ENCODE results near the gene TSKU.

TSKU gene

GRCh38 chr11:76841923-76842452 is 58.8 kb downstream of the TSKU start:
- Histone ChIP-seq H3K4me2 (ENCODE audit: insufficient read depth, low read length) (no peak overlapping the region), H3K4me1 (ENCODE audit: insufficient read depth, low read length) (no peaks in the 10 kb centered on the region), H3K27me3 (ENCODE audit: insufficient read depth, low read length, poor library complexity) (peaks cover 20% of the 10 kb centered on the region), H3K36me3 (ENCODE audit: insufficient read depth, low read length) (no peaks in the 10 kb centered on the region), H2AFZ (ENCODE audit: low read depth, low read length) (no peak overlapping the region), H3K9me3 (ENCODE audit: insufficient read depth, low read length, severe bottlenecking) (no peaks in the 10 kb centered on the region), H3K9ac (ENCODE audit: low read depth, low read length) (no peak overlapping the region), H4K20me1 (ENCODE audit: insufficient read depth, low read length) (no peaks in the 10 kb centered on the region), H3K79me2 (ENCODE audit: insufficient read depth, low read length) (no peaks in the 10 kb centered on the region), H3K4me3 (ENCODE audit: low read depth in 1 of 2, low read length in 2 of 2) (no peak overlapping the region), H3K27ac (ENCODE audit: low read length) (no peak overlapping the region)
- no peak for TF ChIP-seq EZH2 (IDR thresholded peaks at IDR 0.05; ENCODE audit: borderline replicate concordance, low read depth, low read length, severe bottlenecking)
- TF ChIP-seq CTCF (IDR thresholded peaks at IDR 0.05; ENCODE audit: borderline replicate concordance, extremely low read depth, low read length, poor library complexity, severe bottlenecking), result no peak
- no peak for ATAC-seq (ENCODE audit: insufficient read depth, low read depth)
- DNase-seq, result no peak

GRCh38 chr11:76843907-76844306 is 60.8 kb downstream of the TSKU start:
- no peaks in the 10 kb centered on the region for H3K79me2 ChIP-seq (ENCODE audit: insufficient read depth, low read length)
- H3K27me3 ChIP-seq (ENCODE audit: insufficient read depth, low read length, poor library complexity), result peaks cover 6% of the 10 kb centered on the region
- no peak for TF ChIP-seq EZH2 (IDR thresholded peaks at IDR 0.05; ENCODE audit: borderline replicate concordance, low read depth, low read length, severe bottlenecking)
- no peak for TF ChIP-seq CTCF (IDR thresholded peaks at IDR 0.05; ENCODE audit: borderline replicate concordance, extremely low read depth, low read length, poor library complexity, severe bottlenecking)
- no peak overlapping the region for H3K4me2 ChIP-seq (ENCODE audit: insufficient read depth, low read length)
- H3K9me3 ChIP-seq (ENCODE audit: insufficient read depth, low read length, severe bottlenecking), result no peaks in the 10 kb centered on the region
- DNase-seq, result no peak
- H3K36me3 ChIP-seq (ENCODE audit: insufficient read depth, low read length), result no peaks in the 10 kb centered on the region
- H3K9ac ChIP-seq (ENCODE audit: low read depth, low read length), result no peak overlapping the region
- ATAC-seq (ENCODE audit: insufficient read depth, low read depth), result no peak
- no peaks in the 10 kb centered on the region for H3K4me1 ChIP-seq (ENCODE audit: insufficient read depth, low read length)
- H4K20me1 ChIP-seq (ENCODE audit: insufficient read depth, low read length), result no peaks in the 10 kb centered on the region
- H2AFZ ChIP-seq (ENCODE audit: low read depth, low read length), result no peak overlapping the region
- H3K4me3 ChIP-seq (ENCODE audit: low read depth in 1 of 2, low read length in 2 of 2), result no peak overlapping the region
- no peak overlapping the region for H3K27ac ChIP-seq (ENCODE audit: low read length)

GRCh38 chr11:76844511-76844910 is 61.4 kb downstream of the TSKU start:
- no peaks in the 10 kb centered on the region for H3K36me3 ChIP-seq (ENCODE audit: insufficient read depth, low read length)
- H3K4me1 ChIP-seq (ENCODE audit: insufficient read depth, low read length), result no peaks in the 10 kb centered on the region
- DNase-seq, result no peak
- H3K79me2 ChIP-seq (ENCODE audit: insufficient read depth, low read length), result no peaks in the 10 kb centered on the region
- H3K4me2 ChIP-seq (ENCODE audit: insufficient read depth, low read length), result no peak overlapping the region
- H3K27ac ChIP-seq (ENCODE audit: low read length), result no peak overlapping the region
- no peaks in the 10 kb centered on the region for H3K9me3 ChIP-seq (ENCODE audit: insufficient read depth, low read length, severe bottlenecking)
- no peak overlapping the region for H3K4me3 ChIP-seq (ENCODE audit: low read depth in 1 of 2, low read length in 2 of 2)
- H4K20me1 ChIP-seq (ENCODE audit: insufficient read depth, low read length), result no peaks in the 10 kb centered on the region
- TF ChIP-seq EZH2 (IDR thresholded peaks at IDR 0.05; ENCODE audit: borderline replicate concordance, low read depth, low read length, severe bottlenecking) (no peak), CTCF (IDR thresholded peaks at IDR 0.05; ENCODE audit: borderline replicate concordance, extremely low read depth, low read length, poor library complexity, severe bottlenecking) (no peak)
- no peak for ATAC-seq (ENCODE audit: insufficient read depth, low read depth)
- no peak overlapping the region for H3K9ac ChIP-seq (ENCODE audit: low read depth, low read length)
- H2AFZ ChIP-seq (ENCODE audit: low read depth, low read length), result no peak overlapping the region
- H3K27me3 ChIP-seq (ENCODE audit: insufficient read depth, low read length, poor library complexity), result peaks cover 7% of the 10 kb centered on the region

GRCh38 chr11:76845069-76845468 is 61.9 kb downstream of the TSKU start:
- DNase-seq, result no peak
- Histone ChIP-seq H2AFZ (ENCODE audit: low read depth, low read length) (no peak overlapping the region), H3K4me2 (ENCODE audit: insufficient read depth, low read length) (no peak overlapping the region), H3K27me3 (ENCODE audit: insufficient read depth, low read length, poor library complexity) (peaks cover 7% of the 10 kb centered on the region), H4K20me1 (ENCODE audit: insufficient read depth, low read length) (no peaks in the 10 kb centered on the region), H3K27ac (ENCODE audit: low read length) (no peak overlapping the region), H3K9me3 (ENCODE audit: insufficient read depth, low read length, severe bottlenecking) (no peaks in the 10 kb centered on the region), H3K4me3 (ENCODE audit: low read depth in 1 of 2, low read length in 2 of 2) (no peak overlapping the region), H3K79me2 (ENCODE audit: insufficient read depth, low read length) (no peaks in the 10 kb centered on the region), H3K4me1 (ENCODE audit: insufficient read depth, low read length) (no peaks in the 10 kb centered on the region), H3K36me3 (ENCODE audit: insufficient read depth, low read length) (no peaks in the 10 kb centered on the region), H3K9ac (ENCODE audit: low read depth, low read length) (no peak overlapping the region)
- TF ChIP-seq EZH2 (IDR thresholded peaks at IDR 0.05; ENCODE audit: borderline replicate concordance, low read depth, low read length, severe bottlenecking) (no peak), CTCF (IDR thresholded peaks at IDR 0.05; ENCODE audit: borderline replicate concordance, extremely low read depth, low read length, poor library complexity, severe bottlenecking) (no peak)
- ATAC-seq (ENCODE audit: insufficient read depth, low read depth), result no peak
